Measurements from ENCODE around the gene MUTYH. TPM values are rescaled to one million over a fixed set of nuclear protein-coding genes. Genes with fewer than 3 reads are reported as not detected.
A peak's percentile ranks its signal among the peaks of the same experiment; 100 is the strongest.

The MUTYH gene
- total and polyA plus RNA-seq, 9 of the 15 experiments (the other 6 are each of a cell fraction or from before 2014, with no cell fraction given), result 3.4 to 53.5 (median 29.0) TPM

DNA sequence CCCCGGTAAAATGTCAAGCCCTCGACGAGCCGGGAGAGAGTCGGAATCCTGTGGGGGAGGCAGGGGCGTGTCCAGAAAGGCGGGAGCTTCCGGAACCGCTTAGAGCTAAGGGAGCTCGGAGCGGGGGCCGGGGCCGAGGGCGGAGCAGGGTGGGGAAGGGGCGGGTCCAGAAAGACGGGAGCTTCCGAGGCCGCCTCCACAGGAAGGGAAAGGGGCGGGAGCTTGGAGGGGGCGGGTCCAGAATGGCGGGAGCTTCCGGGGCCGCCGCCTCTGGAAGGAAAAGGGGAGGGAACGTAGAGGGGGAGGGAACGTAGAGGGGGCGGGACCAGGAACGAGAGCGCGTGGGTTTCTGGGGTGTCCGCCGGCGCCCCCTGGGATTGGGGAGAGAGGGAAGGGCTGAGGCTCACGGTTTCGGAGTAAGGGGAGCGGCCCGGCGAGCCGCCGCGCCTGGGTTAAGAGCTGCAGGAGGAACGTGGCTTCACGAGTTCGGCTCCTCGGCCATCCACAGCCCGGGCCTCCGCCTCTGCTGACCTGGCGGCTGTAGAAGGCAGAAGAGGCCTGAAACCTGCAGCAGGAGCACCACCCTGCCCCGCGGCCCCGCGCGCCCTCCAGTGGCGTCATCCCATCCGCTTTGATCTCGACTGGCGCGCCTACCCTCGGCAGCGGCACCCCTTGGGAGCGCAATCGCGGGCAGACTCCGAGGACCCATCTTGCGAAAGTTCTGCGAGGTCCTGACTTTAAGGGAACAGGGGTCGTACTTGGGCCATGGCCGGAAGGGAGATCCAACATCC, 36.5 kb downstream of the MUTYH start (continued):
- TF ChIP-seq FIP1L1 (IDR thresholded peaks at IDR 0.05; ENCODE audit: low read depth, low read length, poor library complexity, severe bottlenecking), result peak; percentile 60
- peak; percentile 52 for TF ChIP-seq ARID1B (IDR thresholded peaks at IDR 0.05)
- TF ChIP-seq POLR2G (IDR thresholded peaks at IDR 0.05; ENCODE audit: low read depth, low read length), result peak; percentile 95
- TF ChIP-seq, protein P1, sequence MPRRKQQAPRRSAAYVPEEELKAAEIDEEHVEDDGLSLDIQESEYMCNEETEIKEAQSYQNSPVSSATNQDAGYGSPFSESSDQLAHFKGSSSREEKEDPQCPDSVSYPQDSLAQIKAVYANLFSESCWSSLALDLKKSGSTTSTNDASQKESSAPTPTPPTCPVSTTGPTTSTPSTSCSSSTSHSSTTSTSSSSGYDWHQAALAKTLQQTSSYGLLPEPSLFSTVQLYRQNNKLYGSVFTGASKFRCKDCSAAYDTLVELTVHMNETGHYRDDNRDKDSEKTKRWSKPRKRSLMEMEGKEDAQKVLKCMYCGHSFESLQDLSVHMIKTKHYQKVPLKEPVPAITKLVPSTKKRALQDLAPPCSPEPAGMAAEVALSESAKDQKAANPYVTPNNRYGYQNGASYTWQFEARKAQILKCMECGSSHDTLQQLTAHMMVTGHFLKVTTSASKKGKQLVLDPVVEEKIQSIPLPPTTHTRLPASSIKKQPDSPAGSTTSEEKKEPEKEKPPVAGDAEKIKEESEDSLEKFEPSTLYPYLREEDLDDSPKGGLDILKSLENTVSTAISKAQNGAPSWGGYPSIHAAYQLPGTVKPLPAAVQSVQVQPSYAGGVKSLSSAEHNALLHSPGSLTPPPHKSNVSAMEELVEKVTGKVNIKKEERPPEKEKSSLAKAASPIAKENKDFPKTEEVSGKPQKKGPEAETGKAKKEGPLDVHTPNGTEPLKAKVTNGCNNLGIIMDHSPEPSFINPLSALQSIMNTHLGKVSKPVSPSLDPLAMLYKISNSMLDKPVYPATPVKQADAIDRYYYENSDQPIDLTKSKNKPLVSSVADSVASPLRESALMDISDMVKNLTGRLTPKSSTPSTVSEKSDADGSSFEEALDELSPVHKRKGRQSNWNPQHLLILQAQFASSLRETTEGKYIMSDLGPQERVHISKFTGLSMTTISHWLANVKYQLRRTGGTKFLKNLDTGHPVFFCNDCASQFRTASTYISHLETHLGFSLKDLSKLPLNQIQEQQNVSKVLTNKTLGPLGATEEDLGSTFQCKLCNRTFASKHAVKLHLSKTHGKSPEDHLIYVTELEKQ (CRISPR knock-in tag; IDR thresholded peaks at IDR 0.05), result no peak
- TF ChIP-seq NR1H2 (CRISPR knock-in tag; IDR thresholded peaks at IDR 0.05), result no peak
- 0 out of 2 replicates have a peak, but pooled peaks have one; percentile 77 for TF ChIP-seq CAMTA2 (CRISPR knock-in tag; conservative IDR thresholded peaks at IDR 0.05)
- no peak for TF ChIP-seq ZFP36 (IDR thresholded peaks at IDR 0.05; ENCODE audit: low read depth, low read length, partially characterized antibody)
- peak; percentile 2; the same call in 1 of the 2 replicates for TF ChIP-seq DPF2 (IDR thresholded peaks at IDR 0.05)
- TF ChIP-seq ZKSCAN1 (IDR thresholded peaks at IDR 0.05; ENCODE audit: low read depth, low read length), result peak; percentile 76
- peak; percentile 85; the same call in 1 of the 2 replicates for TF ChIP-seq ZBTB9 (CRISPR knock-in tag; IDR thresholded peaks at IDR 0.05)
- peak; percentile 98 for TF ChIP-seq HMGXB4 (CRISPR knock-in tag; IDR thresholded peaks at IDR 0.05)
- TF ChIP-seq, protein P2, sequence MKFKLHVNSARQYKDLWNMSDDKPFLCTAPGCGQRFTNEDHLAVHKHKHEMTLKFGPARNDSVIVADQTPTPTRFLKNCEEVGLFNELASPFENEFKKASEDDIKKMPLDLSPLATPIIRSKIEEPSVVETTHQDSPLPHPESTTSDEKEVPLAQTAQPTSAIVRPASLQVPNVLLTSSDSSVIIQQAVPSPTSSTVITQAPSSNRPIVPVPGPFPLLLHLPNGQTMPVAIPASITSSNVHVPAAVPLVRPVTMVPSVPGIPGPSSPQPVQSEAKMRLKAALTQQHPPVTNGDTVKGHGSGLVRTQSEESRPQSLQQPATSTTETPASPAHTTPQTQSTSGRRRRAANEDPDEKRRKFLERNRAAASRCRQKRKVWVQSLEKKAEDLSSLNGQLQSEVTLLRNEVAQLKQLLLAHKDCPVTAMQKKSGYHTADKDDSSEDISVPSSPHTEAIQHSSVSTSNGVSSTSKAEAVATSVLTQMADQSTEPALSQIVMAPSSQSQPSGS (CRISPR knock-in tag; IDR thresholded peaks at IDR 0.05), result no peak
- TF ChIP-seq SRSF3 (IDR thresholded peaks at IDR 0.05; ENCODE audit: insufficient read depth, low read length), result no peak

Data from K562 (cell line).